Measurements from ENCODE around the gene AKAP6. TPM values are rescaled to one million over a fixed set of nuclear protein-coding genes. Genes with fewer than 3 reads are reported as not detected.

The AKAP6 gene
- total and polyA plus RNA-seq, 2 of the 8 experiments (the other 6 are each of a cell fraction or from before 2014, with no cell fraction given) = 0.09 to 0.89 TPM

DNA sequence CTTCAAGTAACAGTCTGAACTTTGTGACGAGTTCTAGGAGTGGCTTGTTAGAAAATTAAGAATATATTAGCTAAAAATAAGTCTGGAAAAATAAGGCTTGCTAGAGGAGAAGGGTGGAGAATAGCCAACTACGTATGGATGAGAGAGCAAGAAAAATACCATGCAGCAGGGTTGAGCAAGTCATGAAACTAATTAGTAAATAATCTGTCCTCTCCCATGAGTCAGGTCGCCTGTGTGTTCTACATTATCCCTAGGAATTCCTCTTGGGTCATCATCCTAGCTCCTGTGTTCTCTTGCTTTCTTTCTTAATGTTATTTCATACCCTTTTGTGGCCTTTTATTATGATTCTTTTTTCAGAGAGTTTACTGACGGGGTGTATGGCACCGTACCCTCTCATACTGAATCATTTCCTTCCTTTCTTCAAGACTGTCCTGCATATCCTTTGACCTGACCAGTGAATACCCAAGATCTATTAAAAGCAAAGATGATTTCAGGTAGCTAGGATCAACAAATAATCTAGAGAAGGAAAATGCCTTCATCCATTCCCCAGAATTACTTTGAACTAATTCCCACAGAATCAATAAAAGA is 432.4 kb downstream of the AKAP6 start:
- Histone ChIP-seq H3K79me1 (ENCODE audit: low read depth, low read length) (no peaks in the 10 kb centered on the region), H3K36me3 (ENCODE audit: control insufficient read depth in 2 of 4, insufficient read depth in 4 of 4, low read length in 3 of 4) (no peaks in the 10 kb centered on the region), H2BK5ac (ENCODE audit: low read depth, low read length) (no peak overlapping the region), H3K14ac (ENCODE audit: insufficient read length) (no peak overlapping the region), H2AFZ (ENCODE audit: low read length) (no peak overlapping the region), H3K4me3 (ENCODE audit: extremely low read depth in 1 of 4, insufficient read depth in 2 of 4, low read depth in 3 of 4, low read length in 4 of 4) (no peak overlapping the region), H3K4ac (replicated peaks; ENCODE audit: insufficient read length, low read depth, low read length) (no peak overlapping the region), H3K27ac (ENCODE audit: low read depth, low read length) (no peak overlapping the region), H3K56ac (replicated peaks; ENCODE audit: insufficient read length, low read depth, low read length) (no peak overlapping the region), H3K18ac (ENCODE audit: extremely low read depth, low read length) (no peak overlapping the region), H2BK120ac (replicated peaks; ENCODE audit: low read depth, low read length) (no peak overlapping the region), H3K4me1 (replicated peaks in 1 of 4; ENCODE audit: control insufficient read depth in 3 of 4, insufficient read depth in 4 of 4, low read length in 3 of 4) (no peaks in the 10 kb centered on the region), H3K23me2 (ENCODE audit: low read depth, low read length) (no peaks in the 10 kb centered on the region), H4K5ac (ENCODE audit: insufficient read length, low read depth, low read length) (no peak overlapping the region), H3K4me2 (ENCODE audit: insufficient read depth in 1 of 2, low read depth in 2 of 2, low read length in 2 of 2) (no peak overlapping the region), H3K9me3 (ENCODE audit: insufficient read depth in 2 of 2, low read depth in 1 of 2, low read length in 1 of 2) (no peaks in the 10 kb centered on the region), H3K27me3 (replicated peaks in 1 of 4; ENCODE audit: control insufficient read depth in 3 of 4, extremely low read depth in 1 of 4, insufficient read depth in 3 of 4, low read length in 3 of 4) (no peaks in the 10 kb centered on the region), H4K20me1 (replicated peaks in 1 of 2; ENCODE audit: control insufficient read depth in 1 of 2, insufficient read depth in 2 of 2, low read length in 2 of 2) (no peaks in the 10 kb centered on the region), H2BK15ac (ENCODE audit: low read length) (no peak overlapping the region), H2BK20ac (ENCODE audit: low read length) (no peak overlapping the region), H2BK12ac (ENCODE audit: low read depth, low read length) (no peak overlapping the region), H2AK5ac (ENCODE audit: low read depth, low read length) (no peak overlapping the region), H3K9ac (replicated peaks in 1 of 4; ENCODE audit: extremely low read depth in 1 of 4, low read depth in 3 of 4, low read length in 3 of 4) (no peak overlapping the region), H3K79me2 (ENCODE audit: control insufficient read depth in 1 of 2, insufficient read depth in 2 of 2, low read length in 2 of 2) (no peaks in the 10 kb centered on the region), H4K8ac (ENCODE audit: extremely low read depth, insufficient read depth, low read length) (no peak overlapping the region), H3K23ac (ENCODE audit: insufficient read length) (no peak overlapping the region), H4K91ac (replicated peaks; ENCODE audit: insufficient read length, low read length) (no peak overlapping the region)
- CTCF ChIA-PET (ENCODE audit: partially characterized antibody) = no interaction called here
- FAIRE-seq (no peak), DNase-seq (ENCODE audit: low read depth in 1 of 2, low spot score in 2 of 2) (no peak)
- POLR2A ChIA-PET (ENCODE audit: partially characterized antibody) = no interaction called here
- WGBS, 2 experiments (ENCODE audit: extremely low coverage in 1 of 2, insufficient coverage in 1 of 2, insufficient read length in 1 of 2, insufficient replicate concordance in 2 of 2, low coverage in 1 of 2, low lambda C conversion rate in 2 of 2, missing lambda C conversion rate in 1 of 2) = 89% methylated on average over 5 of the region's 5 CpGs; no CpG with 5 or more reads in 1 of the 2 experiments
- TF ChIP-seq CHD2 (IDR thresholded peaks at IDR 0.05; ENCODE audit: low read length) = no peak
- no peak for TF ChIP-seq TBP (IDR thresholded peaks at IDR 0.05; ENCODE audit: low read depth, low read length)
- TF ChIP-seq, protein P1, sequence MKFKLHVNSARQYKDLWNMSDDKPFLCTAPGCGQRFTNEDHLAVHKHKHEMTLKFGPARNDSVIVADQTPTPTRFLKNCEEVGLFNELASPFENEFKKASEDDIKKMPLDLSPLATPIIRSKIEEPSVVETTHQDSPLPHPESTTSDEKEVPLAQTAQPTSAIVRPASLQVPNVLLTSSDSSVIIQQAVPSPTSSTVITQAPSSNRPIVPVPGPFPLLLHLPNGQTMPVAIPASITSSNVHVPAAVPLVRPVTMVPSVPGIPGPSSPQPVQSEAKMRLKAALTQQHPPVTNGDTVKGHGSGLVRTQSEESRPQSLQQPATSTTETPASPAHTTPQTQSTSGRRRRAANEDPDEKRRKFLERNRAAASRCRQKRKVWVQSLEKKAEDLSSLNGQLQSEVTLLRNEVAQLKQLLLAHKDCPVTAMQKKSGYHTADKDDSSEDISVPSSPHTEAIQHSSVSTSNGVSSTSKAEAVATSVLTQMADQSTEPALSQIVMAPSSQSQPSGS (IDR thresholded peaks at IDR 0.05; ENCODE audit: low read length) = no peak
- no peak for TF ChIP-seq CTBP2 (IDR thresholded peaks at IDR 0.05; ENCODE audit: borderline replicate concordance, insufficient read depth, insufficient read length, low read length)
- TF ChIP-seq SIRT6 (IDR thresholded peaks at IDR 0.05; ENCODE audit: low read length) = no peak
- TF ChIP-seq, protein P2, sequence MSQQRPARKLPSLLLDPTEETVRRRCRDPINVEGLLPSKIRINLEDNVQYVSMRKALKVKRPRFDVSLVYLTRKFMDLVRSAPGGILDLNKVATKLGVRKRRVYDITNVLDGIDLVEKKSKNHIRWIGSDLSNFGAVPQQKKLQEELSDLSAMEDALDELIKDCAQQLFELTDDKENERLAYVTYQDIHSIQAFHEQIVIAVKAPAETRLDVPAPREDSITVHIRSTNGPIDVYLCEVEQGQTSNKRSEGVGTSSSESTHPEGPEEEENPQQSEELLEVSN (IDR thresholded peaks at IDR 0.05) = no peak
- no peak for TF ChIP-seq BRCA1 (IDR thresholded peaks at IDR 0.05; ENCODE audit: low read depth, low read length)
